NB4 (cell line): ENCODE results near the gene STPG1.
A peak's percentile ranks its signal among the peaks of the same experiment; 100 is the strongest.

Experiments used
- DNase-seq: peaks from one replicate; pipeline ENCODE4 v3.0.0; 2010; ENCODE audit warnings: low read depth
- H3K4me3 ChIP-seq: one replicate; pipeline ENCODE4 v1.5.1; 2011; ENCODE audit warnings: mild to moderate bottlenecking, low read depth, low read length, moderate library complexity
- MYC ChIP-seq: IDR thresholded peaks from 2 replicates; pipeline ENCODE4 v1.6.1; 2011; ENCODE audit warnings: low read depth, low read length
- POLR2A ChIP-seq: IDR thresholded peaks from 2 replicates; pipeline ENCODE4 v1.6.1; 2011; ENCODE audit warnings: mild to moderate bottlenecking; ENCODE audit not compliant: insufficient read length; ENCODE audit errors: extremely low read depth
- TF ChIP-seq, protein P1 (sequence below): IDR thresholded peaks from one replicate; pipeline ENCODE4 v1.5.1; 2012; ENCODE audit warnings: low read depth, low read length
- TF ChIP-seq, protein P2 (sequence below): IDR thresholded peaks from 2 replicates; pipeline ENCODE4 v1.6.1; 2011; ENCODE audit warnings: low read depth, low read length

STPG1 gene

DNA sequence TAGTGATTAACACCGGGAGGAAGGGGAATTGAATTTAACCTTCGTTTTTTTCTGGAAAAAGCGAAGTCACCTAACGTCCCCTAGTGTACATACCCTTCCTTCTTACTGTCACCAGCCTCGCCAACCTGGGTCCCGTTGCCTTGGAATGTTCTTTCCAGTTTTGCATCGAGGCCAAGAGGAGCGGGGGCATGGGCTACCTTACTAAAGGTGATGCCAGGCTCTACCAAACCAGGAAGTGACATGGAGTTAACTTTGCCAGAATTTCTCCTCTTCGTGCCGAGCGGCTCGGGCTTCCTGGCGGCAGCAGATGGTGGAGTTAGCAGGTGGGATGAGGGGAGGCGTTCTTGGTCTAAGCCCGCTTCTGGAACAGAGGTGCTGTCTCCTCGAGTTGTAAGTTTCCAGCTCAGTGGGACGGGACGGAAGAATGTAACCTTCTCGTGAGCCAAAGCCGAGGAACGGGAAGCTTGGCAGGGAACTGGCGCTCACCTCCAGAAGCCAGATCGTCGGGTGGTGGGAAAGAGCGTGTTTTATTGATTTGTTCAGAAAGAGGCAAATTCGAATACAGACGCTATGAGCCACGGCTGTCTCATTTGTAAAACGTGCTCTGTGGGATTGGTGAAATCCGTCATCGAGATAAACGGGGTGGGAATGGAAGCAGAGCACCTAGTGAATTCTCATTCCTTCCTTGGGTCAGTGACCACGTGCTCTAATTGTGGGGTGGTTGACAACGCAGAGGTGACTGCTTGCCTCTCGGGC is 2.5 kb upstream of the STPG1 start:
- H3K4me3 ChIP-seq, result peak overlapping the region; percentile 91
- TF ChIP-seq POLR2A (no peak), MYC (no peak)
- TF ChIP-seq, protein P1, sequence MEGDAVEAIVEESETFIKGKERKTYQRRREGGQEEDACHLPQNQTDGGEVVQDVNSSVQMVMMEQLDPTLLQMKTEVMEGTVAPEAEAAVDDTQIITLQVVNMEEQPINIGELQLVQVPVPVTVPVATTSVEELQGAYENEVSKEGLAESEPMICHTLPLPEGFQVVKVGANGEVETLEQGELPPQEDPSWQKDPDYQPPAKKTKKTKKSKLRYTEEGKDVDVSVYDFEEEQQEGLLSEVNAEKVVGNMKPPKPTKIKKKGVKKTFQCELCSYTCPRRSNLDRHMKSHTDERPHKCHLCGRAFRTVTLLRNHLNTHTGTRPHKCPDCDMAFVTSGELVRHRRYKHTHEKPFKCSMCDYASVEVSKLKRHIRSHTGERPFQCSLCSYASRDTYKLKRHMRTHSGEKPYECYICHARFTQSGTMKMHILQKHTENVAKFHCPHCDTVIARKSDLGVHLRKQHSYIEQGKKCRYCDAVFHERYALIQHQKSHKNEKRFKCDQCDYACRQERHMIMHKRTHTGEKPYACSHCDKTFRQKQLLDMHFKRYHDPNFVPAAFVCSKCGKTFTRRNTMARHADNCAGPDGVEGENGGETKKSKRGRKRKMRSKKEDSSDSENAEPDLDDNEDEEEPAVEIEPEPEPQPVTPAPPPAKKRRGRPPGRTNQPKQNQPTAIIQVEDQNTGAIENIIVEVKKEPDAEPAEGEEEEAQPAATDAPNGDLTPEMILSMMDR, result no peak
- TF ChIP-seq, protein P2, sequence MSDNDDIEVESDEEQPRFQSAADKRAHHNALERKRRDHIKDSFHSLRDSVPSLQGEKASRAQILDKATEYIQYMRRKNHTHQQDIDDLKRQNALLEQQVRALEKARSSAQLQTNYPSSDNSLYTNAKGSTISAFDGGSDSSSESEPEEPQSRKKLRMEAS, result peak; percentile 54
- DNase-seq, result peak; percentile 26

DNA sequence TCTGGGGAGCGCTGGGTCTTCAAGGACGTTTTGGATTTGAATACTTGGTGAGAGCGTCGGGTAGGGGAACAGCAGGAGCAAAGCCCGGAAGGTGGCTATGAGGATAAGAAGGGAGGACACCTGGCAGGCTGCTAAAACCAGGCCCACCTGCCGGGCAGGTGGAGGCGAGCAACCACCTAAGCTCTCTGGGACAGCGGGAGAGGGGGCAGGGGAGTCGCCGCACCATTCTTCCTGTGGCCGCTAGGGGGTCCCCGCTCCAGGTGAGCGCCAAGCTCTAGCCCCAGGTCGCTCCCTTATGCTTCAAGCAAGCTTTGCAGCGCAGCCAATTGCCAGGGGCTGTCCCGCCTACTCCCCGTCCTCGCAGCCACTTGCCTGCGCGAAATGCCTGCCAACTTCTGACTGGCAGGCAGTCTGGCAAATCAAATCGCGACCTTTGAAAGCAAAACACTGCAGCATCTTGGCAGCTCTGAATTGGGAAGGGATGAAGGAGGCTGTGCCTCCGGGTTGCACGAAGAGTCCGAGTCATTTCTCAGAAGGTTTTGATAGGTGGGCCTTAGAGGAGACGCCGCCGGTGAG is 1.8 kb upstream of the STPG1 start, which contains the start of gene NIPAL3:
NIPAL3 (plus strand) TSS at position 469 of the 576 bp plus-strand sequence. CDS start 3,746 bp downstream, outside the sequence.
- TF ChIP-seq, protein P1, result peak; percentile 56
- TF ChIP-seq, protein P2, result no peak
- peak within 1 kb of the TSS; percentile 91 for H3K4me3 ChIP-seq
- DNase-seq, result peak; percentile 98

DNA sequence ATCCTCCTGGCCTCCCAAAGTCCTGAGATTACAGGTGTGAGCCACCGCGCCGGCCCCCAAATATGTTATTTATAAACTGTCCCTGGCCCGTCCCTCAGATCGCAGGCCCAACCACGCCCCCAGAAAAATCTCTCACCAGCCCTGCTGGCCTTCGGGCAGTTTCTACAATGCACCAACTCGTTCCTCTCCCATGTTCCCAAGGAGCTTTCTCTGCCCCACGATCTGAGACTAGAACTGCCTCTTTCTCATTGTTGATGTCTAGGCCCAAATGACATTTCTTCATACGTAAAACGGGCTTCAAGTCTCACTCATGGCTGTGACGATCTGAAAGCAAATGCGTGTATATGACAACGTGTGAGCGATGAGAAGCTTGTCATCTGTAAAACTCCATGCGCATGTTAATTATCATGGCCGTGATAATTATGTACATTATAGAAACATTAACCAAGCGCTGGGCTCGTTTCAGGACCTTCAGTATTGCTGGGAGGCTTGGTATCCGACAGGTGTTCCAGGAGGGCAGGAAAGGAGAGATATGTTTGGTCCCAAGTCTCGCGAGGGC is 1.3 kb upstream of the STPG1 start:
- DNase-seq, result no peak
- TF ChIP-seq, protein P1, result no peak
- no peak for TF ChIP-seq MYC
- no peak for TF ChIP-seq POLR2A
- TF ChIP-seq, protein P2, result no peak
- H3K4me3 ChIP-seq, result no peak overlapping the region

DNA sequence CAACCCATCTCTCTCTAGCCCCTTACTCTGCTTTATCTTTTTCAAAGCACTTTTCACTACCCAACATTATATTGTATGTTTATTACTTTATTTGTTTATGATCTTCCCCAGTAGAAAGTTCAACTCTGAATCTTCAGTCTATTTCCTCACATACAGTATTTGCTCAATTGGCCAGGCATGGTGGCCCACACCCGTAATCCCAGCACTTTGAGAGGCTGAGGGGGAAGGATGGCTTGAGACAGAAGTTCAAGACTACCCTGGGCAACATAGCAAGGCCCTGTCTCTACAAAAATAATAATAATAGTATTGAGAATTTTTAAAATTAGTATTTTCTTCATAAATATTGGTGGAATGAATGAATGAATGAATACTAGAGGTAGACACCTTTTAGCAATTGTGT is 1.2 kb downstream of the STPG1 start:
- TF ChIP-seq, protein P1, result no peak
- TF ChIP-seq, protein P2, result no peak
- TF ChIP-seq POLR2A (no peak), MYC (no peak)
- peak overlapping the region; percentile 74 for H3K4me3 ChIP-seq
- no peak for DNase-seq

DNA sequence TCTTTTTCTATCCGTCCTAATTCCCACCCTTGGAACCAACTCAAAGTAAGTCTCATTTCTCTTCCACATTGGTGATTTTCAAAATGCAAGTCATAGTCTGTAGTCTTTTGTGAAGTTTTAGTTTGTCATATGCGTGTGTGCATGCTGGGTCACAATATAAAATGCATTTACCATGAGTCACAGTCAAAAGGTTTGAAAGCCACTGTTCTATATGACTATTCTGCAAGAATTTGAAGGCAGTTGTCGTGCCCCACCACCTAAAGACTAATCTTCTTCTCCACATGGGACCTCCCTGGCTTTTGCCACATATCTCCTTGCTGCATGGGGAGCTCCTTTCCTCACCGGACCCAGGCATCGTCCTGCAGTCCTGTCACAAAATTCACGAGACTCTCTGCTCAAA is 1.6 kb downstream of the STPG1 start:
- no peak overlapping the region for H3K4me3 ChIP-seq
- no peak for DNase-seq
- TF ChIP-seq POLR2A (no peak), MYC (no peak)
- TF ChIP-seq, protein P2, result no peak
- TF ChIP-seq, protein P1, result no peak
